ENCODE data around the gene SLC10A4. TPM values are rescaled to one million over a fixed set of nuclear protein-coding genes. Genes with fewer than 3 reads are reported as not detected.

Gene SLC10A4
- total RNA-seq, 2 experiments from 2014 or later, result not detected

DNA sequence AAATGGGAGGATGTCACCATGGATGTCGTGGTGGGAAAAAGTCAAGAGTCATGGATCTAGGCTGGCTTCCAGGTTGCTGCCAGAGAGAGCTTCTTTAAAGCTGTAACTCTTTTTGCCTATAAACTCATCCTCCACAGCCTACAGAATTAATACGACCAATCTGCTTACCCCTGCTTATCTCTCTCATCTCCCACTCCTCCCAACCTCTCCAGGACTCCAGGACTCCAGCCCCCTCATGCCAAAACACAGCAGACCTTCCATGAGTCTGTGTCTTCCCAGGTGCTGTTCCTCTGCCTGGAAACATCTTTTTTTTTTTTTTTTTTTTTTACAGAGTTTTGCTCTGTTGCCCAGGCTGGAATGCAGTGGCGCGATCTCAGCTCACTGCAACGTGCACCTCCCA lies 15.3 kb upstream of the SLC10A4 start:
- DNase-seq, result no peak
- Mint-ChIP-seq H3K27ac (no peak overlapping the region), H3K4me1 (ENCODE audit: low read depth) (no peaks in the 10 kb centered on the region), H3K4me3 (no peak overlapping the region), H3K36me3 (ENCODE audit: low read depth) (no peaks in the 10 kb centered on the region), H3K27me3 (ENCODE audit: low read depth) (peaks cover 4% of the 10 kb centered on the region), H3K9me3 (no peaks in the 10 kb centered on the region)
- CTCF ChIA-PET, result no interaction called here
- intact Hi-C loops (cut with micrococcal nuclease), result no loop called here

DNA sequence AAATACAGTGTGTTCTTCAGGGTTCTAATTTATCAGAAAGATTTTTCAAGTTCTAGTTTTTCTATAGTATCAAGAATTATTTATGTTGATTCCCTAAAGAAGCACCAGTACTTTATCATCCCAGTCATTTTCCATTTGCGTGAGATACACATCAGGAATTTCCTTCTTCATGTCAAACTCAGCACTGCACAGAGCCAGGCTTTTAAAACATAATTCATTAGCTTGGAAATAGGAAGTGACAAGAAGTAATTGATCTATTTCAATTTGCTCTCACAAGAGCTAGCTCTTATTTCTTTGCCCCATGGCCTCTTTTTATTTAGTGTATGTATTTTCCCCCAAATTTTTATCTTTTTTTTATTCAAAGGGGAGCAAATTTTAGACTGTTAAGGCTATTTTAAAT lies 13.0 kb upstream of the SLC10A4 start:
- H3K4me3 Mint-ChIP-seq, result no peak overlapping the region
- H3K4me1 Mint-ChIP-seq (ENCODE audit: low read depth), result no peaks in the 10 kb centered on the region
- no peaks in the 10 kb centered on the region for H3K9me3 Mint-ChIP-seq
- DNase-seq, result no peak
- CTCF ChIA-PET, result no interaction called here
- intact Hi-C loops (cut with micrococcal nuclease), result no loop called here
- no peaks in the 10 kb centered on the region for H3K36me3 Mint-ChIP-seq (ENCODE audit: low read depth)
- H3K27ac Mint-ChIP-seq, result no peak overlapping the region
- peaks cover 4% of the 10 kb centered on the region for H3K27me3 Mint-ChIP-seq (ENCODE audit: low read depth)

DNA sequence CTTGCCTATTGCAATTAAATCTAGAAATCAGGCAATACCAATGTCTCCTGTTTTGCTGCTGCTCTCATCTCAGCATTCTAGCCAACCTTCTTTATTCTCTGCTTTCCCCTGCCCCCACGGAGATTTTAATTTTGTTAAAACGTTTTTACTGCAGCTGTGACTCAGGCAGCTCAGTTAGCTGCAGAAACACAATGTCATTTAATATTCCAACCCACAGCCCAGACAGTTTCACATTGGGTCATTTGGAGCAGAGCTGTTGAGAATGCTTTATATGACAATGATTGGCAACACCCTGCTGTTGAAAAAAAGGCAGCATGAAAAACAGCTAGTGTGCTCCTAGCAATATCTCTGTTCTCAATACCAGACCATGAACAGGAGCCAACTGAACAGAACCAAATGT lies 12.6 kb upstream of the SLC10A4 start:
- no peak overlapping the region for H3K4me3 Mint-ChIP-seq
- no peaks in the 10 kb centered on the region for H3K4me1 Mint-ChIP-seq (ENCODE audit: low read depth)
- intact Hi-C loops (cut with micrococcal nuclease), result no loop called here
- H3K36me3 Mint-ChIP-seq (ENCODE audit: low read depth), result no peaks in the 10 kb centered on the region
- H3K27me3 Mint-ChIP-seq (ENCODE audit: low read depth), result peaks cover 4% of the 10 kb centered on the region
- no peak for DNase-seq
- H3K27ac Mint-ChIP-seq, result no peak overlapping the region
- CTCF ChIA-PET, result no interaction called here
- no peaks in the 10 kb centered on the region for H3K9me3 Mint-ChIP-seq

DNA sequence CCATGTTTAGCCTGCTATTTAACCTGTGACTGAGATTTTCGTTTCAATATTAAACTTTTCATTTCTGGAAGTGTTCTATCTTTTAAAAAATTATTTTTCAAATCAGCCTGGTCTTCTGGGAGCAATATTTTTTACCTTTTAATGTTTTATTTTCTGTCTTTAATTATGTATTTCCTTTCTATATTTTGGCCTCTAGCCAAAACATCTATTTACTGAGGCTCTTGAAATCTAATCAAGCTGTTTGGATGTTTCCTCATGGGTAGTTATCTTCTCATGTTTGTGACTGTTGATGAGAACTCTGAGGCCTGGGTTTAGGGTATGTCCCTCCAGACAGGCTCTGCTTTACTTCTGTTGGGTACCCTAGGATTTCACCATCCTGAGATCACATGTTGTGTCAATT lies 10.3 kb upstream of the SLC10A4 start:
- CTCF ChIA-PET, result no interaction called here
- peaks cover 6% of the 10 kb centered on the region for H3K27me3 Mint-ChIP-seq (ENCODE audit: low read depth)
- no peaks in the 10 kb centered on the region for H3K36me3 Mint-ChIP-seq (ENCODE audit: low read depth)
- H3K4me3 Mint-ChIP-seq, result no peak overlapping the region
- no peak overlapping the region for H3K27ac Mint-ChIP-seq
- intact Hi-C loops (cut with micrococcal nuclease), result no loop called here
- no peak for DNase-seq
- no peaks in the 10 kb centered on the region for H3K9me3 Mint-ChIP-seq
- H3K4me1 Mint-ChIP-seq (ENCODE audit: low read depth), result no peaks in the 10 kb centered on the region

DNA sequence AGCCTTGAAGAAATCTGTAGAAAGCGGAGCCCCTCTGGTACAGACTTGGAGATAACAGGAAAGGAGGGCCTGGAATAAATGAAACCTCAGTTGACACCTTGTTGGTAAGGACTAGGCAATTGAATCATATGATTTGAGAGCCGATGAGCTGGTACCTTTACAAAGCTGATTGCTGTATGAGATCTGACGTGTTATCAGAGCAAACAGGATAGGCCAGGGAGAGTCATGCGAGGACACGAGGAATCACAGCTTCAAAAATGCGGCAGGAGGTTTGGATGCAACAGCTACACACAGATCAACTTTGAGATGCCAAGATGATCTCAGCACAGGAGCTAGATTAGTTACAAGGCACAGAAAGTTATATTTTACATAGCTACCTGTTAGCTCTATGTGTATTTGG lies 7.4 kb upstream of the SLC10A4 start:
- no peaks in the 10 kb centered on the region for H3K4me1 Mint-ChIP-seq (ENCODE audit: low read depth)
- intact Hi-C loops (cut with micrococcal nuclease), result no loop called here
- H3K9me3 Mint-ChIP-seq, result no peaks in the 10 kb centered on the region
- no peak overlapping the region for H3K27ac Mint-ChIP-seq
- CTCF ChIA-PET, result interaction anchor here (1.4 kb wide), 1 partner anchor 10 kb away, joined by 4 read pairs; no protein-coding TSS in a partner anchor
- H3K4me3 Mint-ChIP-seq, result no peak overlapping the region
- DNase-seq, result no peak
- H3K36me3 Mint-ChIP-seq (ENCODE audit: low read depth), result no peaks in the 10 kb centered on the region
- peaks cover 11% of the 10 kb centered on the region for H3K27me3 Mint-ChIP-seq (ENCODE audit: low read depth)

DNA sequence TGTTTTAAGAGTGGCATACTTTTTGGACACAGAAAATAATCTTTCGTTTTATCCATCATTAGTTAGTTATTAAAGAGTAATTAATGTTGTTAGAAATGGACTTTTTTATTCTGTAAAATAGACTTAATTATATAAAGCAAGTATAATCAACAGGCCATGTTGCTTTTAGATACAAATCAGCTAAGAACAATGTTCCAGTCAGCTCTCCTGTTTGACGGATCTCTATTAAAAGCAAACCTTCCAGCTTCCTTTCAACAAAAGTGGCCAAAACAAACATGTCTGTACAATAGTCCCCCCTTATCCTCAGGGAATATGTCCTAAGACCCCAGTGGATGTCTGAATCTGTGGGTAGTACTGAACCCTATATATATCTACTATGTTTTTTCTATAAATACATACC lies 4.9 kb upstream of the SLC10A4 start:
- no peak for DNase-seq
- Mint-ChIP-seq H3K9me3 (no peaks in the 10 kb centered on the region), H3K27ac (no peak overlapping the region), H3K36me3 (ENCODE audit: low read depth) (no peaks in the 10 kb centered on the region), H3K4me3 (no peak overlapping the region), H3K27me3 (ENCODE audit: low read depth) (peaks cover 34% of the 10 kb centered on the region), H3K4me1 (ENCODE audit: low read depth) (no peaks in the 10 kb centered on the region)
- CTCF ChIA-PET, result no interaction called here
- intact Hi-C loops (cut with micrococcal nuclease), result no loop called here

DNA sequence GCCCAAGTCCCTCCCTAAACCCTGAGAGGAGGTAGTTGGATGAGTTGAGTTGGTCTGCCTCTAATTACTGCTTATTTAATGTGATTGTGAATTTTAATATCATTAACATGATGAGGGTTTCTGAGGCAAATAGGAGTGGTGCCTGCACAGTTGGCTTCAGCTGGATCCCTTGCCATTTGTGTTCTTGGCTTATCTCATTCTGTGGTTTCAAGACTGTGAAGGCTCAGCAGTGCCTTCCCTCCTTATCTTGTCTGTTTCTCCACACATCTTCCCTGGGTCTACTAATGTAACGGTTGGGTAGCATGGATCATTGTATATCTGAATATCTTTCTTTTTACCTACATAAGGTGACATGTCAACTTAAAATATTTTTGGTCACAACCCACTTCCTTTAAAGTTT lies 1.6 kb upstream of the SLC10A4 start:
- H3K4me1 Mint-ChIP-seq (ENCODE audit: low read depth), result peaks cover 11% of the 10 kb centered on the region
- H3K27ac Mint-ChIP-seq, result no peak overlapping the region
- H3K27me3 Mint-ChIP-seq (ENCODE audit: low read depth), result peaks cover 55% of the 10 kb centered on the region
- no peak for DNase-seq
- no peak overlapping the region for H3K4me3 Mint-ChIP-seq
- CTCF ChIA-PET, result no interaction called here
- no peaks in the 10 kb centered on the region for H3K9me3 Mint-ChIP-seq
- intact Hi-C loops (cut with micrococcal nuclease), result loop anchor here (5.0 kb wide), 1 partner anchor 164 kb away; no protein-coding TSS in a partner anchor
- H3K36me3 Mint-ChIP-seq (ENCODE audit: low read depth), result no peaks in the 10 kb centered on the region

DNA sequence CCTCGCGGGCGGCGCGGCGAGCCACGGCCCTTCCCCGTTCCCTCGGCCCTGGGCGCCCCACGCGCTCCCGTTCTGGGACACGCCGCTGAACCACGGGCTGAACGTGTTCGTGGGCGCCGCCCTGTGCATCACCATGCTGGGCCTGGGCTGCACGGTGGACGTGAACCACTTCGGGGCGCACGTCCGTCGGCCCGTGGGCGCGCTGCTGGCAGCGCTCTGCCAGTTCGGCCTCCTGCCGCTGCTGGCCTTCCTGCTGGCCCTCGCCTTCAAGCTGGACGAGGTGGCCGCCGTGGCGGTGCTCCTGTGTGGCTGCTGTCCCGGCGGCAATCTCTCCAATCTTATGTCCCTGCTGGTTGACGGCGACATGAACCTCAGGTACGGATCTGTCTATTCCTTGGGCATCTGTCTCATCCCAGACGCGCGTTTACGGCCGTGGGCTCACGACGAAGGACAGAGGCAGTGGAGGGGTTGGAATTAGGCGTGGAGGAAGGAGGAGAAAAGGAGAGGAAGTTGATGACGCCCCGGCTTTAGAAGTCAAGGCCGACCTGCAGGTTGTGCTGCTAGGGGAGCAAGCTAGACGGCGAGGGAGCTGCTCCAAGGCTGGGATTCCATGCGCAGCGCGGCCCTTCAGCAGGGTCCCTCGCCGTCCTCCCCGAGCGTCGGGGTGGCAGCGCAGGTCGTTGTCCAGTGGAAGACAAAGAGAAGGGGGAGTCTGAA lies 792 bp downstream of the SLC10A4 start:
- intact Hi-C loops (cut with micrococcal nuclease), result loop anchor here (2.0 to 5.0 kb wide), 2 partner anchors 167 to 479 kb away; no protein-coding TSS in a partner anchor
- Mint-ChIP-seq H3K27ac (no peak overlapping the region), H3K4me3 (peak overlapping the region; percentile 54), H3K4me1 (ENCODE audit: low read depth) (peaks cover 11% of the 10 kb centered on the region), H3K36me3 (ENCODE audit: low read depth) (no peaks in the 10 kb centered on the region), H3K9me3 (no peaks in the 10 kb centered on the region), H3K27me3 (ENCODE audit: low read depth) (peaks cover 69% of the 10 kb centered on the region)
- no peak for DNase-seq
- CTCF ChIA-PET, result interaction anchor here (0.5 to 1.2 kb wide), 2 partner anchors 37 to 203 kb away, joined by 3 read pairs; no protein-coding TSS in a partner anchor

DNA sequence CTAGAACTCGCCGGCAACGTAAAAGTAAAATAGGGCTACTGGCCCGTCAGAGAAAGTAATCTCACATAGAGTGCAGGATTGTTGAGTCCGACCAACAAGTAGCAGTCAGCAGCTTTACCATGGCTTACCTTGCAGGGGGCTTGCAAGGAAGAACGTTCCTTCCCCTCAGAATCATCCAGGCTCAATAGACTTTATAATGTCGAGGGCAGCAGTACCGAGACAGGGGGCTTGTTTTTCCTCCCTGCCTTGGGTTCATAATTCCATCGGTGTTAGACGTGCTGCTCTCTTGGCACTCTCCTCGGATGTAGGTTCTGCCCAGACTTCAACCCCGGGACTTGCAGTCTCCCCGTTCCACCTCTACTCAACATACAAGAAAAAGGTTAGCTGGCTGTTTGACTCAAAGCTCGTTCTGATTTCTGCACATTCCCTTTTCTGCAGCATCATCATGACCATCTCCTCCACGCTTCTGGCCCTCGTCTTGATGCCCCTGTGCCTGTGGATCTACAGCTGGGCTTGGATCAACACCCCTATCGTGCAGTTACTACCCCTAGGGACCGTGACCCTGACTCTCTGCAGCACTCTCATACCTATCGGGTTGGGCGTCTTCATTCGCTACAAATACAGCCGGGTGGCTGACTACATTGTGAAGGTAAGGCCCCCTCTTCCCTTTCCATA lies 1.5 kb downstream of the SLC10A4 start:
- H3K4me1 Mint-ChIP-seq (ENCODE audit: low read depth), result peaks cover 13% of the 10 kb centered on the region
- H3K27ac Mint-ChIP-seq, result no peak overlapping the region
- DNase-seq, result no peak
- CTCF ChIA-PET, result interaction anchor here (0.5 to 1.2 kb wide), 2 partner anchors 38 to 204 kb away, joined by 3 read pairs; no protein-coding TSS in a partner anchor
- H3K27me3 Mint-ChIP-seq (ENCODE audit: low read depth), result peaks cover 72% of the 10 kb centered on the region
- H3K4me3 Mint-ChIP-seq, result peak overlapping the region; percentile 54
- intact Hi-C loops (cut with micrococcal nuclease), result loop anchor here (2.0 to 5.0 kb wide), 2 partner anchors 167 to 478 kb away; no protein-coding TSS in a partner anchor
- H3K36me3 Mint-ChIP-seq (ENCODE audit: low read depth), result no peaks in the 10 kb centered on the region
- H3K9me3 Mint-ChIP-seq, result no peaks in the 10 kb centered on the region

DNA sequence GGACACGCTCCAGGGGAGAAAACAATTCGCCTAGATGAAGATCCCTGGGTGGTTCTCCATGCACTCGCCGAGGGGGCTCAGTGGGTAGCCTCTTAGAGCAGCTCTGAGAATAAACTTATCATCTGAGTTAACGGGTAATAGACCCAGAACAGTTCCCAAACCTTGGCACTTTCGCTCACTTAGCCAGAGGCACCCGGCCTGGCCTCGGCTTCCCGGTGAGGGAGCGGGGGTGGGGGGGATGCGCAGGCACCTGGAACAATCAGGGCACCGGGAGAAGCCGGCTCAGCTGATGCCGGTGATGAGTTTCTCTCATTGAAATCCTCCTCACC lies 6.5 kb downstream of the SLC10A4 start:
- Mint-ChIP-seq H3K36me3 (ENCODE audit: low read depth) (no peaks in the 10 kb centered on the region), H3K27me3 (ENCODE audit: low read depth) (peaks cover 56% of the 10 kb centered on the region), H3K9me3 (no peaks in the 10 kb centered on the region), H3K4me1 (ENCODE audit: low read depth) (peaks cover 5% of the 10 kb centered on the region), H3K4me3 (peak overlapping the region; percentile 52), H3K27ac (no peak overlapping the region)
- intact Hi-C loops (cut with micrococcal nuclease), result no loop called here
- DNase-seq, result no peak
- CTCF ChIA-PET, result interaction anchor here (0.6 kb wide), 3 partner anchors 30 to 328 kb away, joined by 3 to 4 read pairs (median 4); no protein-coding TSS in a partner anchor

DNA sequence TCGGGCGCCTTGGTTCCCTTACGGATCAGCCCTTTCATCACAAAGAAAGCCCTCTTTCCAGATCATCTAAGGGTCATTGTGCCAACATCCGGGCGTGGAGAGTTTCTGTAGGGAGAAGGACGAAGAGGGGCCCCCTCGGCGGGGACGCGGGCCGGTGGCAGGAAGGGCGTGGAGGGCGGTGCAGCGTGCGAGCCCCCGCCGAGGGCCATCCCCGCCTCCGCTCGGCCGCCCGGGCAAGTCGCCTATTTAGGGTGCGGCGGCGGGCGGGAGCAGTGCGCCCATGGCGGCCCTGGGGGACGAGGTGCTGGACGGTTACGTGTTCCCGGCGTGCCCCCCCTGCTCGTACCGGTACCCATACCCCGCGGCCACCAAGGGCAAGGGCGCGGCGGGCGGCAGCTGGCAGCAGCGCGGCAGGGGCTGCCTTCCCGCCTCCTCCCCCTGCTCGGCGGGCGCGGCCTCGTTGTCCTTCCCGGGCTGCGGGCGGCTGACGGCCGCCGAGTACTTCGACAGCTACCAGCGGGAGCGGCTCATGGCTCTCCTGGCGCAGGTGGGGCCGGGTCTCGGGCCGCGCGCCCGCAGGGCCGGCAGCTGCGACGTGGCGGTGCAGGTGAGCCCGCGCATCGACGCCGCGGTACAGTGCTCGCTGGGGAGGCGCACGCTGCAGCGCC lies 7.0 kb downstream of the SLC10A4 start, which contains the start of gene ZAR1:
ZAR1 (plus strand) TSS at position 241 of the 668 bp plus-strand sequence; CDS start at position 281, 40 bp downstream.
- no peaks in the 10 kb centered on the region for H3K36me3 Mint-ChIP-seq (ENCODE audit: low read depth)
- peak within 1 kb of the TSS; percentile 52 for H3K4me3 Mint-ChIP-seq
- DNase-seq, result no peak
- intact Hi-C loops (cut with micrococcal nuclease), result no loop called here
- H3K4me1 Mint-ChIP-seq (ENCODE audit: low read depth), result peaks cover 2% of the 10 kb centered on the region
- no peaks in the 10 kb centered on the region for H3K9me3 Mint-ChIP-seq
- H3K27ac Mint-ChIP-seq, result no peak within 1 kb of the TSS
- CTCF ChIA-PET, result interaction anchor here (0.6 kb wide), 2 partner anchors 29 to 88 kb away, joined by 3 to 4 read pairs; no protein-coding TSS in a partner anchor
- H3K27me3 Mint-ChIP-seq (ENCODE audit: low read depth), result peaks cover 51% of the 10 kb centered on the region

DNA sequence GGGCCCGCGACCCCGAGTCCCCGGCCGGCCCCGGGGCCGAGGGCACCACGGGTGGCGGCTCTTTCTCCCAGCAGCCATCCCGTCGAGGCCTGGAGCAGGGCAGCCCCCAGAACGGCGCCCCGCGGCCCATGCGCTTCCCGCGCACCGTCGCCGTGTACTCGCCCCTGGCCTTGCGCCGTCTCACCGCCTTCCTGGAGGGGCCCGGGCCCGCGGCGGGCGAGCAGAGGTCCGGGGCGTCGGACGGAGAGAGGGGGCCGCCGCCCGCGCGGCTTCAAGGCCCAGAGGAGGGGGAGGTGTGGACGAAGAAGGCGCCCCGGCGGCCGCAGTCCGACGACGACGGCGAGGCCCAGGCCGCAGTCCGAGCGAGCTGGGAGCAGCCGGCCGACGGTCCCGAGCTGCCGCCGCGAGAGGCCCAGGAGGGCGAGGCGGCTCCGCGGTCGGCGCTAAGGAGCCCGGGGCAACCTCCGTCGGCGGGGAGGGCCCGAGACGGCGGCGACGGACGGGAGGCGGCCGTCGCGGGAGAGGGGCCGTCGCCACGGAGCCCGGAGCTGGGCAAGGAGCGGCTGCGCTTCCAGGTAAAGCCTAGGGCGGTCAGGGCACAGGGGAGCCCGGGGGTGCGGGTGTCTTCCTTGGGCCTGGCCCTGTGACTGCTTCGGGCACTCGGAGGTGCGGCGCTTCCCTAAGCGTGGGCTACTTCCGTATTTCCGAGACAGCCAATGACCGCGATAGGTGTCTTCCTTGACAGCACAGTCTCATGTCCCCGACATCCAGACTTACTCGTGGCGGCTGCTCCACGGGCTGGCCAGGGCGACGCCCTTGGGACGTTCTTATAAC lies 7.8 kb downstream of the SLC10A4 start:
- DNase-seq, result no peak
- no peaks in the 10 kb centered on the region for H3K9me3 Mint-ChIP-seq
- intact Hi-C loops (cut with micrococcal nuclease), result no loop called here
- peaks cover 2% of the 10 kb centered on the region for H3K4me1 Mint-ChIP-seq (ENCODE audit: low read depth)
- no peaks in the 10 kb centered on the region for H3K36me3 Mint-ChIP-seq (ENCODE audit: low read depth)
- H3K27ac Mint-ChIP-seq, result no peak overlapping the region
- CTCF ChIA-PET, result no interaction called here
- H3K4me3 Mint-ChIP-seq, result no peak overlapping the region
- peaks cover 46% of the 10 kb centered on the region for H3K27me3 Mint-ChIP-seq (ENCODE audit: low read depth)
